Epidermal melanocyte (primary cell): ENCODE results near the gene EIF3M.

Experiments used
- DNase-seq: peaks from one replicate; pipeline ENCODE4 v3.0.0; 2011; ENCODE audit warnings: low spot score; ENCODE audit not compliant: insufficient read length

Gene EIF3M

DNA sequence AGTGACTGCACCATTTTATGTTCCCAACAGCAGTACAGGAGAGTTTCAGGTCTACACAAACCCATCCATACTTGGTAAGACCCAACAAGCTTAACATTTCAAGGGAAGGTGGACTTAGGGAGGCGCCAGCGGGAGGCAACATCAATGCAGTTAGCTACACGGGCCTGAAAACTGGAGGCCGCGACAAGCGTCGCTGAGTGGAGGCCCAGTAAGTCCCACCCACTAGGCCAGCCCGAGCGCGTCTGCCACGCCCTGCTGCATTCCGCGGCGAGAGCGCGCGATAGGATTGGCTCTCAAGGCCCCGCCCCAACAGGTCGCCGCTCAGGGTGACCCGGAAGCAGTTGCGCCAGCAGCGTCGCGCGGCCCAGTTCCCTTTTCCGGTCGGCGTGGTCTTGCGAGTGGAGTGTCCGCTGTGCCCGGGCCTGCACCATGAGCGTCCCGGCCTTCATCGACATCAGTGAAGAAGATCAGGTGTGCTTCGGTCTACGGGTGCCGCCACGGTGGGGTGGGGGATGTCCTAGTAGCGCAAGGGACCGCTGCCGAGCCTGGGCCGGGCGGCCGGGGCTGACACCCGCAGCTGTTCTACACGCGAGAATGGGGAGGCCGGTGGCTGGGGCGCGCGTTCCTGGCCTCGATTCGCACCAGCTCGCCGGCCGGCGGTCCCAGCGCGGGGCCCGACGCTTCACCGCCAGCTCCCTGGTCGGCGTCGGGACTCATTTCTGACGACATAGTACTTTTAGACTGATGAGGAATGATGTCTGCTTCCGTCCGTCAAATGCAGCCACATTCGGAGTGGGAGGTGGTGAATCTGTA, at the start of gene EIF3M:
Gene EIF3M, plus strand, starts transcription at position 373 of the 813 bp plus-strand sequence. Its CDS starts 57 bp downstream, at position 430.
- peak; percentile 81 for DNase-seq

DNA sequence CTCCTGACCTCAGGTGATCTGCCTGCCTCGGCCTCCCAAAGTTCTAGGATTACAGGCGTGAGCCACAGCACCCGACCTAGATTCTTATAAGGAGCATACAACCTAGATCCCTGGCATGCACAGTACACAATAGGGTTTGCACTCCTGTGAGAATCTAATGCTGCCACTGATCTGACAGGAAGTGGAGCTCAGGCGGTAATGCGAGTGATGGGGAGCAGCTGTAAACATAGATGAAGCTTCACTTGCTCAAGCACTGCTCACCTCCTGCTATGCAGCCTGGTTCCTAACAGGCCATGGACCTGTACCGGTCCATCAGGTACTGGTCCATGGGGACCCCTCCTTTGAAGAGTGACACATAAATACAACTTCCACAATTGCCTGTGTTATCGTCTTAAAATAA, 44.8 kb upstream of the EIF3M start:
- no peak for DNase-seq

DNA sequence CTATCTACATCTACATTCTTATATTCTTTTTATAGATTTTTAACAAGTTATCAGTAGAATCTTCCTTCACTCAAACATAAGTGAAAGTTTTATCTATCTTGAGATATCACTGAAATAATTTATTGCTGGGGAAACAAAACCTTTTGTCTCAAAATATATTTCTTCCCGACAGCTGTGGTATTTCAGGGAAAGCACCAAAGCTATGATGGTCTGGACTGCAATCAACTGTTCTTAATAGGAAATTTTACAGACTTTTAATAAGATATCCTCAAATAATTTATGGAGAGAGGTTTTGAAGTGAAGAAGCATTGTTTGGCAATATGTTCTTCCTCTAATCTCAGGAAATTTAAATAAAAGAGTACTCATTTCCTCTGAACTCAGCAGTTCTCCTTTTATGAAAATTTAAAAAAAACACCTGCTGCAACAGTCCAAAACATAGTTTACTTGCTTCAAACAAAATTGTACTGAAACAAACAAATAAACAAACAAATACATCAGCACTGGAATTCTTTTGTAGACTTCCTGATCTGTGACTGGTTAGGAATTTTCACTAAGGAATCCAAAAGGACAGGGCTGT, 33.9 kb upstream of the EIF3M start:
- DNase-seq = no peak

DNA sequence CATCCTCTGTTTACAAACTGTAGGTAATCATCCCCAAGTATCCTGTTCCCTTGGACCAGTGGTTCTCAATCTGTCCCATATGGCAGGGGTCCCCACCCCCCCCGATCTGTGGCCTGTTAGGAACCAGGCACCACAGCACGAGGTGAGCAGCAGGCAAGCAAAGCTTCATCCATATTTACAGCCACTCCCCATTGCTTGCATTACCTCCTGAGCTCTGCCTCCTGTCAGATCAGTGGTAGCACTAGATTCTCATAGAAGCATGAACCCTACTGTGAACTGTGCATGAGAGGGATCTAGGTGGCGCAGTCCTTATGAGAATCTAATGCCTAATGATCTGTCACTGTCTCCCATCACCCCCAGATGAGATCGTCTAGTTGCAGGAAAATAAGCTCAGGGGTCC, 33.4 kb upstream of the EIF3M start:
- DNase-seq = no peak

DNA sequence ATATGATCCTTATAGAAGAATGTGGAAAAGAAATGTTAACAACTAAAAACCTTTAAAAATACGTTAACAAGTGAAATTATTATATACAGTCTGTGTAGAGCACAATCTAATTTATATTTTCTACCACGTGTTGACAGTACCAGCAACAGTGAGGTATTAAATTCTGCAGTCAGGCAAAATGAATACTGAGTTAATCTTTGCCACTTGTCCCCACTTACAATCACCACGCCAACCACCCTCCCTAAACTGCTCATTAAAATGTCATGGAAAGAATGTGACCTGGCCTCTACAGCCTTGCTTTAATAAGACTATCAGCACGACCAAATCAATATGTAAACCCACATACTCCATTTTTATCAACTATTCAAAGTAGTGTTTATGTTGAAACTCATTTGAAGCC, 28.5 kb upstream of the EIF3M start:
- no peak for DNase-seq

DNA sequence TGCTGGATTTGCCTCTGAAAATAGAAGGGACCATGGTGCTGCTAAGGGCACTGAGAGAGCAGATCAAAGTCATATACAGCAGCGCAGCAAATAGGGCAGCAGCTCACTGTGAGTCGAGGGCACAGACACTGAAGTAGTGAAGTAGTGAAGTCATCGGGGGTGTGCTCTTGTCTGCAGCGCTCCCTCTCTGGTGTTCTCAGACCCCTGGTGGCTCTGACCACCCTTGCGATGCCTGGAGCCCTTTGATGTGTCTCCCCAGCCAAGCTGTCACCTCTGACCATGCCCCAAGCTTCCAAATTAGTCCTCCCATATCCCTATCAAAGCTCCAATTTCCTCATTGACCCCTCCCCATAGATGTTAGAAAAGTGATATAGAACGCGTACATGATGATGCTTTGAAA, 27.7 kb upstream of the EIF3M start:
- DNase-seq = no peak

DNA sequence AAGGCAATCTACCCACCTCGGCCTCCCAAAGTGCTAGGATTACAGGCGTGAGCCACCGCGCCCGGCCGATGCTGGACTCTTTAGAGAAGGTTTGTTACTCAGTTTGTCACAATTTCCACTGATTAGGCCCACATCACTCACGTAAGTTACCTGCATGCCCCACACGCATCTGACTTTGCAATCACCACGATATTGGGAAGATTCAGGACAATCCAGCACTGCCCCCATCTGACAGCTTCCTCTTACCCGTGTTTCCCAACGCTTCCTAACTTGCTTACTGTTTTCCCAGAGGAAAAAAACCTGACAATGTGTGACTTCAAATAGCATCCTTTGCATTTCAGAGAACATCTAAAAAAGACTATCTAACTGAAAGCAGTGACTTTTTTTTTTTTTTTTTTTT, 21.8 kb upstream of the EIF3M start:
- DNase-seq = no peak

DNA sequence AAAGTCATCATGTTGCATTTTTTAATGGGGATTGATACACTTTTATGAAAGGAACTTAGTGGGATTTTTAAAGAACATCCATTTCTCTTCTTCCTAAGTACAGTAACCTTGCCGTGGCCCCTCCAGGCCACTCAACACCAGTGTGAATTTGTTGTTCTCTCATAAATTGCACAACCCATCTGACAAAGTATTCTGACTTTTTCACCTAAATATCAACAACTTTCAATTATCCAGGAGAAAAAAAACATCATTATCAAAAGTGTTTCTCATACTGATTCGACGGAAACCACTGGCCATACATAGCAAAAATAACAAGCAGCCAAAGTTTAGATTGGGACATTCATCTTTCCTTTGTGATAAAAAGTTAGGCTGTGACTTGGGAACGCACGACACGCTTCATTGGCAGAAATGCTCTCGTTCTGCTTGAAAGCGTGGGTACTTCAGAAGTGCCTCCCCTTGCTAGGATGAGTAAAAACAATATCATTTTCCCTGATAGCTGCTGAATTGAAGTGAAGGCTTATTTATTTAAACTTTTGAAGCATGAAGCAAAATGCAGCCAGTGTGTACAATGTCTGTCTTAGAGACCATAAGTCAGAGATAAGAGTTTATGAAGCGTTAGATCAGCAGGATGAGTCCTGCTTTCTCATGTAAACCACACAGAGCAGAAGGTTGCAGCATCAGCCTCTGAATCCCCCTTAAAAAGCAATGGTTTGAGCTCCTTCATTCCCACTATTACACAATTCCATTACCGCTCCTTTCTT, 20.6 kb upstream of the EIF3M start:
- DNase-seq = no peak

DNA sequence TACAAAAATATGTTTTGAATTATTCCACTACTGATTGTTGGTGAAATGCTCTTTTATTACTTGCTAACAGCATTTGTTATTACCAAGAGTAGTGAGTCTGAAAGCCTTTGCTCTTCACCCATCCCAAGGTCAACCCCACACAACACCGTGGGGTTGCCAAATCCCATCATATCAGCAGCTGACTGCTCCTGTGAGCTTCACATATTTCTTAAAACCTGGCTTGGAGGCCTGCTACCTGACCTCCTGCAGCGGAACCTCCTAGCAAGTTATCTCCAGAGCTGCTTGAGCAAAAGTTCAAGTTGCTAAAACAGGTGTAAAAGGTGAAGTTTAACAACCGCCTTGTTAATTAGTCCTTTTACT, 20.1 kb upstream of the EIF3M start:
- DNase-seq = no peak

DNA sequence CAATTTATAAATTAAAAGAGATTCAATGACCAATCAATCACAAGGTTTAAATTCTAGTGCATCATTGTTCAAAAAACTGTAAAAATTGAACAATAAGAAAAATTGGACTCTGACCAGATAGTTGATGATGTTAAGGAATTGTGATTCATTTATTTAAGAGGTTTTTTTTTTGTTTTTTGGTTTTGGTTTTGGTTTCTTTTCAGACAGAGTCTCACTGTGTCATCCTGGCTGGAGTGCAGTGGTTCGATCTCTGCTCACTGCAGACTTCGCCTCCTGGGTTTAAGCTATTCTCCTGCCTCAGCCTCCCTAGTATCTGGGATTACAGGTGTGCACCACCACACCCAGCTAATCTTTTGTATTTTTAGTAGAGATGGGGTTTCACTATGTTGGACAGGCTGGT, 17.1 kb upstream of the EIF3M start:
- no peak for DNase-seq

DNA sequence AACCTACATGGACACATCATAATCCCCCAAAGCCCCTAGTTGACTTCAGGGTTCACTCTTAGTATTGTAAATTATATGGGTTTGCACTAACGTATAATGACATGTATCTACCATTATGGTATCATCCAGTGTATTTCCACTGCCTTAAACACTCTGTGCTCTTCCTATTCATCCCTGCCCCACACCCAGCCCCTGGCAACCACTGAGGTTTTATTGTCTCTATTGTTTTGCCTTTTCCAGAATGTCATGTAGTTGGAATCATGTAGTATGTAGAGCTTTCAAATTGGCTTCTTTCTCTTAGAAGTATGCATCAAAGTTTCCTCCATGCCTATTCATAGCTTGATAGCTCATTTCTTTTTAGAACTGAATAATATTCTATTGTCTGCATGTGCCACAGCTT, 16.5 kb upstream of the EIF3M start:
- DNase-seq = no peak

DNA sequence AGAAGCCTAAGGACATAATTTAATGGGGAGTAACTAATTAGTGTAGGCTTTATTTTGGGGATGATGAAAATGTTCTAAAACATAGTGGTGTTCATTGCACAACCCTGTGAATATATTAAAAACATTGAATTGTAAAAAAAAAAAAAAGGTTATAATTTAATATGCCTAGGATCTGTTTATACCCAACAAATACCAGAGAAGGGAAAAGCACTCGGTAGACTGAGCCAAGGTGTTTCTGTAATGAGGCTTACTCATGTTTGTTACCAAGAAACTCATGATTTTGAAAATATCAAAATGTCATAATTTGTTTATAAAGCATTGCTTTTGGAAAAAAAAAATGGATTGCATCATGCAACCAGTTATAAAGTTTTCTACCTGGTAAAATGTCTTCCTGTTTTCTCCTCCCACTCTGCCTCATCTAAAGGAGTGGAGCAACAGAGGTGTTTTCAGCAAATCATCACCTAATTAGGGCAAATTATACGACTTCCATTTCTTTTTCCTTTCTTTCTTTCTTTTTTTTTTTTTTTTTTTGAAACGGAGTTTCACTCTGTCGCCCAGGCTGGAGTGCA, 14.2 kb upstream of the EIF3M start:
- no peak for DNase-seq

DNA sequence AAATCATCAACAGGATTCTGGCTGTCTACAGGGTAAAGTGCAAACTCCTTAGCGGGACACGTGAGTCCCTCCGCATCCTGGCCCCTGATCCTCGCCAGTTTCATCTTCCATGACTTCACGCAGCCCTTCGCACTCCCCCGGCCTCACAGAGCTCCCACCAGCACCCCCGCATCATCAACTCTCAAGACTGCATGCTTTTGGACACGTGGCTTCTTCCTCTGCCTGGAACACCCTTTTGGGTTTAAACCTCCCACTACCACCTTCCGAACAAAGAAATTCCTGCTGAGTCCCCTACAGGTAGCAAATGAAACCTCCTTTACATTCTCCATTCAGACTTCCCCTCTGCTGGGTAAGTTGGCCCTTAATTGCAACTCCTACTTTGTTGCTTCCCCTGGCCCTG, 12.6 kb upstream of the EIF3M start:
- no peak for DNase-seq

DNA sequence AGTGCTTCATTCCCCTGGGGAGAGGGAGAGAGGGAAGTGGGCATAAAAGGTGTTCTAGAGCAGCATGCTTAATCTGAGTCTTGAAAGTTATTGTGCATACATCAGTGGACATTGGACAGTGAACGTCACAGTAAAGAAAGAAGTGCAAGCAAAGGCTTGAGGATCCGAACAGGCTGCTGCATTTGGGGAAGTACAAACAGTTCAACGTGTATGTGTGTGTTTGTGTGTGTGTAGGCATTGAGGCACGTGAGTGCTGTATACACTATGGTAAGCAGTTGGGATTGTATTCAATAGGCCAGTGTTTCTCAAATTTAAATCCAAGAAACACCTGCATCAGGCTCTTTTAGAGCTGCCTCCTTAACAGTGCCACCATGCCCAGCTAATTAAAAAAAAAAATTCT, 10.4 kb upstream of the EIF3M start:
- DNase-seq = no peak

DNA sequence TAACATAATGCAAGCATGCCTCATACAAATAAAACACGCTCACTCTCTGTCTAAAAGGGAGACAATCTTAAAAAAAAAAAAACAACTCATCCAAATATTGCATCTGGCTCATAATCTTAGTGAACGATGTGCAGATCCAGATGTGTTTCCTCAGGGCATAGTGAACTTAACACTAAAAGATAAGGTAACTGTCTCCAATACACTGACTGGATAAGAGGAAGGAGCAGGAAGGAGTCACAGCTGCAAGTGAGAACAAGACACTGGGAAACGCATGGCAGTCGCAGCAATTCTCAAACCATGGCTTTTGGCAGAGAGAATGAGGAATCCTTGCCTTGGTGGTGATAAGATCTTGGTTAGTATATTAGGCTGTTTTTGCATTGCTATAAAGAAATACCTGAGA, 9.2 kb upstream of the EIF3M start:
- no peak for DNase-seq

DNA sequence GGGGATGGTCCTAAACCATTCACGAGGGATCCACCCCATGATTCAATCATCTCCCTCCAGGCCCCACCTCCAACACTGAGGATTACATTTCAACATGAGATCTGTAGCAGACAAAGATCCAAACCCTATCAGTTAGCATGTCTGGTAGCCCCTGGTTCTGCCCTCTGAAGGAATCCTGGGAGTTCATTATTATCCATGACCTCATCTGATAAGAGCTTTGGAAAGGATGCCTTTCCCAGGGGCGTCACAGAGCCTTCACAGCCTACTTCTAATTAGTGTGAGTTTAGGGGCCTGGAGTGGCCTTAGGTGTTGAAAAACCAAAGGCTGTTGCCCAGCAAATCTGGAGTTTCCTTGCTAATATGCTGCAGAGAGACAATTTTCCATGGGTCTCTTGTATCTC, 8.6 kb upstream of the EIF3M start:
- DNase-seq = no peak

DNA sequence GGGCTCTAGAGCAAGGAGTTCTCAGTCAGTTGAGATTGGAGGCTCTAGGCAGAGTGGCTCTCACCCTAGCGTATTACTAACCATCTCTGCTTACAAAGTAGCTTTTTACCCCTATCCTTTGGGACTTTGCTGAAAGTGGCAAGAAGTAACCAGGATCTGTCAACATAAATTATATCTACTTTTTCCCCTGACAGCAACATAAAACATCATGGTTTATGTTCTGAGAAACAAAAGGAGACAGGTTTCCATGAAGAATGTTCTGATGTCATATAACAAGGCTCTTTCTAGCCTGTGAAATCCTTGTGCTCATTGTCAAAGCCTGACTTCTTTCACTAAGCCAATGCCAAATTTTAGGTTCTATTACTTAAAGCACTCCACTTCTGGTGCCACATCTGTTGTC, 7.2 kb upstream of the EIF3M start:
- DNase-seq = no peak

DNA sequence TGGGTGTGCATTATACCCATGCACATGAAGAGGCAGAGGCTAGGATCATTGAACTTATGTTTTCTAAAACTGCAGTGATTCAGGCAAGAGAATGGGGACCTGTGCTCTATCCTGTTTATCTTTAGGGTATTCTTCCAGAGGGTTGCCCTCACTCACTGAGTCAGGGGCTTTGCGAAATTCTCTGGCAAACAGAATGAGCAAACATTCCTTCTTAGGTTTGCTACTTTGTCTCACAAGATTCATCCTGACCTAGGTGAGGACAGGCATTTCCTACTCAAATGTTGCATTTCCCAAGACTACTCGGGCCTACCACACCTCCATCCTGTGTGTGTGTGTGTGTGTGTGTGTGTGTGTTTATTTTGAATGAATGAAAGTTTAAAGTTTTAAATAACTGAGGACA, 2.7 kb upstream of the EIF3M start:
- DNase-seq = no peak

DNA sequence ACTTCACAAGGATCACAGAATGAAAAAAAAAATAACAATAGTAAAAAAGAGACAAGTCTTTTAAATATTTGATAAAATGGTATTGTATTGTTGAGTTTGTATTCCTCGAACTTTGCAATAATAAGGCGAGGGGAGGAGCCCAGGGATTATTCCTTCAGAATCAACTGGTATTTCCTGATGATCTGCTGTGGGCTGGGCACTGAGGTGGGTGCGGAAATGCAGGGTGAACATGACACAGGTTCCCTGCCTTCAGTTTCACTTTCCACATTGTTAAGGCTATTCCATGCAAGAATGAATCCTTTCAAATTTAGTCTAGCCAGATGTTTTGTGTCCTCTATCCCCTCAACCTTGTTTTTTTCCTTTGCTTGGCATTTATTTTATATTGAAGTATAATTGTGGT, 2.1 kb upstream of the EIF3M start:
- no peak for DNase-seq

DNA sequence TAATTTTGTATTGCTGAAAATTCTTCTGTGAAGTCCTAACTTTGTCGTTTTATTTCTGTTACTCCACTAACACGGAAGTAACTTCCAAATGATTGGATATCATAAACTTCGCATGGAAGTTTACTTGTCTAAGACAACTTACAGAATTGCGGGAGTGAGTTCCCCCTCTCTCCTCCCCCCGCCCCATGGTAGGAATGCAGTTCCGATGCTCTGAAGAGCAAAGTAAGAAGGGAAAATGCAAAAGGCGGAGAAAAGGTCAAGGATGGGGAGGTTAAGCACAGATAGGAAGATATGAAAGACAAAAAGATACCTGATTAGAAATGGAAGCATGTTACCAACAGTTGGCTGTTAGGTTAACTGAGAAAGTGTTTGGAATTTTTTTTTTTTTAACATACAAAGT, 1.3 kb downstream of the EIF3M start:
- no peak for DNase-seq

DNA sequence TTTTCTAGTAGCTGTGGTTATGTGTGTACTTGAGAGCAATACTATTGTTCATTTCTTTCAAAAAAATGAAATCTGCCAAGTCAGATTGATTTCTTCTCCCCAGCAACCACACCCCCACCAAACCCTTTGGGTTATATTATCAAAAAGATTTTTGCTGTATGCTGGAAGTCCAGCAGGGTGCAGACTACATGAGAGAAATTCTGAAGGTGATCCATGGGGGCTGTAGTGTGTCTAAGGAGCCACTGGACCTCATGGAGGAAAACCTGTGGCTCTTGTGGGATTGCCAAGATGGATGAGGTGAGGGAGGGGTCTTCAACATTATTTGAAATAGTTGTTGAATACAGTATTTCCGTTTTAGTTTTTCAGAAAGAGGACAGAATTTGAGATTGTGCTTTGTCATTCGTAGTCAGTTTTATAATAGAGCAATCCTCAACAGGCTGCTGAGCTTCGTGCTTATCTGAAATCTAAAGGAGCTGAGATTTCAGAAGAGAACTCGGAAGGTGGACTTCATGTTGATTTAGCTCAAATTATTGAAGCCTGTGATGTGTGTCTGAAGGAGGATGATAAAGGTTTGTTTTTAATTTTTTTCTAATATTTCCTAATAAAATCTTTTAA, 3.1 kb downstream of the EIF3M start:
- no peak for DNase-seq

DNA sequence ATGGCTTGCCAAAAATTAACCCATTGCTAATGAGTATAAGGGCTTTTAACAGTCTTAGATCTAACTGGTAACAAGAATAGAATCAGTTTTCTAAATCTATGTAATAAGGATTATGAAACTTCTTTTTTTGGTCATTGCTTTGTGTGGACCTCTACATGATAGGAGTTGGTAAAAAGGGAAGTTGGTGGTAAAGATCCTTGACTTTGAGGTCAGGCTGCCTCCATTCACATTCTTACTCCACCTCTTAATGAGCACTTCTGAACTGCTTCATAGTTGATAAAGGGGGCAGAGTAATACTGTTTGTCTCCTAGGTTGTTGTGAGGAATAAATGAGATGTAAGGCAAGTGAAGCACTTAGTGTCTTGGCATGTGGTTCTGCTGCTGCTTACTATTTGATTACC, 10.6 kb downstream of the EIF3M start:
- DNase-seq = no peak
